Astrocyte (in vitro differentiated cells and primary cell): Measurements from ENCODE around the gene RGS10. TPM values are rescaled to one million over a fixed set of nuclear protein-coding genes. Genes with fewer than 3 reads are reported as not detected.
"Not testable (repeated sequence)": the region's sequence is repeated elsewhere in the genome, so short reads cannot be mapped to it uniquely, and the experiment has no call there.

ENCODE experiments used
- DNase-seq: peaks from one replicate; pipeline ENCODE4 v3.0.0-alpha.2; 2010; ENCODE audit warnings: low read depth
- FAIRE-seq: peaks from 2 replicates; lab custom pipeline; 2011; peaks lifted over from hg19 to GRCh38; lab: Jason Lieb, UNC
- H2AFZ ChIP-seq: 2 replicates; pipeline ENCODE4 v1.6.0; 2012; ENCODE audit warnings: low read depth, low read length, inconsistent platforms
- H3K27ac ChIP-seq: 2 replicates; pipeline ENCODE4 v1.5.1; 2011; ENCODE audit warnings: low read depth, low read length, inconsistent platforms
- H3K27me3 ChIP-seq: 2 replicates; pipeline ENCODE4 v1.6.0; 2011; ENCODE audit warnings: low read length, inconsistent platforms; ENCODE audit not compliant: insufficient read depth
- H3K36me3 ChIP-seq: 2 replicates; pipeline ENCODE4 v1.5.1; 2011; ENCODE audit warnings: low read length, inconsistent platforms; ENCODE audit not compliant: insufficient read depth
- H3K4me1 ChIP-seq: 2 replicates; pipeline ENCODE4 v1.5.1; 2011; ENCODE audit warnings: low read length, inconsistent platforms; ENCODE audit not compliant: insufficient read depth
- H3K4me2 ChIP-seq: 2 replicates; pipeline ENCODE4 v1.6.0; 2012; ENCODE audit warnings: low read length, inconsistent platforms
- H3K4me3 ChIP-seq: 2 replicates; pipeline ENCODE4 v1.5.1; 2011; ENCODE audit warnings: low read depth, mild to moderate bottlenecking, low read length, inconsistent platforms; ENCODE audit not compliant: insufficient read depth
- H3K79me2 ChIP-seq: 2 replicates; pipeline ENCODE4 v1.6.0; 2012; ENCODE audit warnings: mild to moderate bottlenecking, low read length, inconsistent platforms; ENCODE audit not compliant: insufficient read depth
- H3K9ac ChIP-seq: 2 replicates; pipeline ENCODE4 v1.6.0; 2012; ENCODE audit warnings: mild to moderate bottlenecking, low read length, inconsistent platforms
- H3K9me3 ChIP-seq: 2 replicates; pipeline ENCODE4 v1.5.1; 2012; ENCODE audit warnings: low read depth, mild to moderate bottlenecking, low read length, inconsistent platforms; ENCODE audit not compliant: insufficient read depth
- H4K20me1 ChIP-seq: 2 replicates; pipeline ENCODE4 v1.6.0; 2012; ENCODE audit warnings: low read length, inconsistent platforms; ENCODE audit not compliant: insufficient read depth
- H3K27ac Mint-ChIP-seq: one replicate; pipeline ENCODE4 v1.8.0; 2021; ENCODE audit warnings: mild to moderate bottlenecking, mixed read lengths; ENCODE audit not compliant: unreplicated experiment
- H3K27me3 Mint-ChIP-seq: one replicate; pipeline ENCODE4 v1.8.0; 2021; ENCODE audit warnings: low read depth, mixed read lengths; ENCODE audit not compliant: unreplicated experiment
- H3K36me3 Mint-ChIP-seq: one replicate; pipeline ENCODE4 v1.8.0; 2021; ENCODE audit warnings: low read depth, mixed read lengths; ENCODE audit not compliant: unreplicated experiment
- H3K4me1 Mint-ChIP-seq: one replicate; pipeline ENCODE4 v1.8.0; 2021; ENCODE audit warnings: low read depth, mixed read lengths; ENCODE audit not compliant: unreplicated experiment
- H3K4me3 Mint-ChIP-seq: one replicate; pipeline ENCODE4 v1.8.0; 2021; ENCODE audit warnings: mild to moderate bottlenecking, moderate library complexity, mixed read lengths; ENCODE audit not compliant: unreplicated experiment
- H3K9me3 Mint-ChIP-seq: one replicate; pipeline ENCODE4 v1.8.0; 2021; ENCODE audit warnings: mild to moderate bottlenecking, mixed read lengths; ENCODE audit not compliant: unreplicated experiment
- EZH2 ChIP-seq: IDR thresholded peaks from 2 replicates; pipeline ENCODE4 v1.6.1; 2012; ENCODE audit warnings: mild to moderate bottlenecking, low read length, inconsistent platforms; ENCODE audit not compliant: insufficient read depth
- total RNA-seq: library from RNA; stranded (reverse); gene quantifications from 2 replicates; pipeline ENCODE4 v1.2.1, GENCODE V29; 2021
- TF ChIP-seq, protein P1 (sequence below): IDR thresholded peaks from 2 replicates; pipeline ENCODE4 v1.5.1; 2011; ENCODE audit warnings: low read depth, mild to moderate bottlenecking, inconsistent platforms, low read length, moderate library complexity; ENCODE audit not compliant: insufficient read depth

The RGS10 gene
- total RNA-seq, 1 donor from 2014 or later = 40.1 TPM

DNA sequence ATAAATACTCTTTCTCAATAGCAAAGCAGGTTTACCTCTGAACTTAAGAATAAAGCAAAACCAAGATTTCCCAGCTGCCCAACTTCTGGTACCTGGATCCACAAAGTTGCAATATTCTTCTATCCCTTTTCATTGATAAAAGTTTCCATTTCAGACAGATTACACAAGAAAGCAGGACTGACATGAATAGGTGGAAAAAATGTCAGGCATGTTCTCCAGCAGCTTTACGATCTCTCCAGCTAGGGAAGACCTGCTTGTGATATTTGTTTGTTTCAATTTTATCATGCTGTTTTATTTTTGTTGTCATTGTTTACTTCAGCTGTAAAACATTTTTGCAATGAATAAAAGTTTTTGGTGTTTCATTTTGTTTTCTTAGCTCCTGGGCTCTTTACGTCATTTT lies 9.0 kb downstream of the RGS10 start:
- H3K36me3 Mint-ChIP-seq = peaks cover 6% of the 10 kb centered on the region
- FAIRE-seq (no peak), DNase-seq (no peak)
- H3K4me3 Mint-ChIP-seq = no peak overlapping the region
- Histone ChIP-seq H3K4me2 (no peak overlapping the region), H3K9me3 (no peaks in the 10 kb centered on the region), H2AFZ (no peak overlapping the region), H3K27ac (no peak overlapping the region), H4K20me1 (peaks cover 60% of the 10 kb centered on the region), H3K4me3 (no peak overlapping the region), H3K79me2 (peaks cover 74% of the 10 kb centered on the region), H3K27me3 (no peaks in the 10 kb centered on the region), H3K9ac (no peak overlapping the region), H3K4me1 (peaks cover 10% of the 10 kb centered on the region), H3K36me3 (no peaks in the 10 kb centered on the region)
- no peak for TF ChIP-seq EZH2
- TF ChIP-seq, protein P1, sequence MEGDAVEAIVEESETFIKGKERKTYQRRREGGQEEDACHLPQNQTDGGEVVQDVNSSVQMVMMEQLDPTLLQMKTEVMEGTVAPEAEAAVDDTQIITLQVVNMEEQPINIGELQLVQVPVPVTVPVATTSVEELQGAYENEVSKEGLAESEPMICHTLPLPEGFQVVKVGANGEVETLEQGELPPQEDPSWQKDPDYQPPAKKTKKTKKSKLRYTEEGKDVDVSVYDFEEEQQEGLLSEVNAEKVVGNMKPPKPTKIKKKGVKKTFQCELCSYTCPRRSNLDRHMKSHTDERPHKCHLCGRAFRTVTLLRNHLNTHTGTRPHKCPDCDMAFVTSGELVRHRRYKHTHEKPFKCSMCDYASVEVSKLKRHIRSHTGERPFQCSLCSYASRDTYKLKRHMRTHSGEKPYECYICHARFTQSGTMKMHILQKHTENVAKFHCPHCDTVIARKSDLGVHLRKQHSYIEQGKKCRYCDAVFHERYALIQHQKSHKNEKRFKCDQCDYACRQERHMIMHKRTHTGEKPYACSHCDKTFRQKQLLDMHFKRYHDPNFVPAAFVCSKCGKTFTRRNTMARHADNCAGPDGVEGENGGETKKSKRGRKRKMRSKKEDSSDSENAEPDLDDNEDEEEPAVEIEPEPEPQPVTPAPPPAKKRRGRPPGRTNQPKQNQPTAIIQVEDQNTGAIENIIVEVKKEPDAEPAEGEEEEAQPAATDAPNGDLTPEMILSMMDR = no peak
- no peak overlapping the region for H3K27ac Mint-ChIP-seq
- no peaks in the 10 kb centered on the region for H3K27me3 Mint-ChIP-seq
- no peaks in the 10 kb centered on the region for H3K9me3 Mint-ChIP-seq
- peaks cover 15% of the 10 kb centered on the region for H3K4me1 Mint-ChIP-seq

DNA sequence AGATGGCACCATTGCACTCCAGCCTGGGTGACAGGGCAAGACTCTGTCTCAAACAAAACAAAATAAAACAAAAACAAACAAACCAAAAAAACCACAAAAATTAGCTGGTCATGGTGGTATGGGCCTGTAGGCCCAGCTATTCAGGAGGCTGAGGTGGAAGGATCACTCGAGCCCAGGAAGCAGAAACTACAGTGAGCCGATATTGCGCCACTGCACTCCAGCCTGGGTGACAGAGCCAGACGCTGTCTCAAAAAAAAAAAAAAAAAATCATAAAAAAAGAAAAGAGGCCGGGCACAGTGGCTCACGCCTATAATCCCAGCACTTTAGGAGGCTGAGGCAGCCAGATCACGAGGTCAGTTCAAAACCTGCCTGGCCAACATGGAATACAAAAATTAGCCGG lies 9.7 kb downstream of the RGS10 start:
- H3K79me2 ChIP-seq = peaks cover 69% of the 10 kb centered on the region

DNA sequence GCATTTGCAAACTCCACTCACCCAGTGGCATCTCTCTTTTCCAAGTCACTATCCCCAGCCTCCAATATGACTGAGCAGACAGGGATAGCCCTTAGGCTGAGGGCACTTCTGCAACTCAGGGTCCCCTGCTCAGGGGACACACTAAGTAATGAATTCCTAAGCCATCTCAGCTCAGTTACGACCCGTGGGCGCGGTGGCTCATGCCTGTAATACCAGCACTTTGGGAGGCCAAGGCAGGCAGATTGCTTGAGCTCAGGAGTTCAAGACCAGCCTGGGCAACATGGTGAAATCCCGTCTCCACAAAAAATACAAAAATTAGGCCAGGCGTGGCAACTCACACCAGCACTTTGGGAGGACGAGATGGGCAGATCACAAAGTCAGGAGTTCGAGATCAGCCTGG lies 10.3 kb downstream of the RGS10 start:
- FAIRE-seq, H3K4me2 ChIP-seq, H3K36me3 Mint-ChIP-seq, H3K27me3 Mint-ChIP-seq, H2AFZ ChIP-seq, H3K4me3 Mint-ChIP-seq, H3K36me3 ChIP-seq, DNase-seq, H3K9ac ChIP-seq, H3K27ac Mint-ChIP-seq, H3K4me3 ChIP-seq, H3K27me3 ChIP-seq, H3K27ac ChIP-seq, H3K9me3 Mint-ChIP-seq, H3K4me1 ChIP-seq, H3K9me3 ChIP-seq: not testable (repeated sequence)
- peaks cover 55% of the 10 kb centered on the region for H4K20me1 ChIP-seq
- H3K79me2 ChIP-seq = peaks cover 69% of the 10 kb centered on the region
- peaks cover 14% of the 10 kb centered on the region for H3K4me1 Mint-ChIP-seq

More for the DNA sequence above, 9.7 kb downstream of the RGS10 start:
- peaks cover 14% of the 10 kb centered on the region for H3K4me1 Mint-ChIP-seq
- not testable (repeated sequence) for H3K36me3 Mint-ChIP-seq, H3K9me3 Mint-ChIP-seq, H3K4me3 Mint-ChIP-seq, H3K4me3 ChIP-seq, H3K27me3 Mint-ChIP-seq, H3K4me2 ChIP-seq, H3K36me3 ChIP-seq, H3K27me3 ChIP-seq, H3K27ac Mint-ChIP-seq, FAIRE-seq, H3K9me3 ChIP-seq, H2AFZ ChIP-seq, H3K9ac ChIP-seq, DNase-seq, H3K27ac ChIP-seq, H3K4me1 ChIP-seq
- H4K20me1 ChIP-seq = peaks cover 55% of the 10 kb centered on the region

DNA sequence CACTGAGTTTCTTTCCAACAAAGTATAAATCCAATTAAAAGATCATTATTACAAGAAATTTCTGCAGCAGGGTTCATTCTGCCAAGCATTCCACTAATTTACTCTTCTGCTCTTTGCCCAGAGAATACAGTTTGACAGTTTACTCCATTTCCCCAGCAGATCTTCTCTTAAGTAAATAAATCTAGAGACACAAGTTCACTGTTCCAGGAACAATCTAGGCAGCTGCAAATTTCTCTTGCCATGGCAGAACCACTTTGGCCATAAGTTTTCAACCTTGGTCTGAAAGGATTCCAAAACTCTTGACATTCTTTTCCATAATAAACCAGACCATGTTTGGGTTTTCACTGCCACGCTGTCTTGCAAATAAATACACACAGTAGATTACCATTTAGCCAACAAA lies 11.5 kb downstream of the RGS10 start:
- Histone ChIP-seq H3K36me3 (no peaks in the 10 kb centered on the region), H3K27ac (no peak overlapping the region), H4K20me1 (peaks cover 57% of the 10 kb centered on the region), H2AFZ (no peak overlapping the region), H3K9ac (no peak overlapping the region), H3K27me3 (no peaks in the 10 kb centered on the region), H3K4me2 (no peak overlapping the region), H3K79me2 (peaks cover 68% of the 10 kb centered on the region), H3K4me3 (no peak overlapping the region), H3K4me1 (peaks cover 7% of the 10 kb centered on the region), H3K9me3 (no peaks in the 10 kb centered on the region)
- Mint-ChIP-seq H3K4me1 (peaks cover 14% of the 10 kb centered on the region), H3K27ac (no peak overlapping the region), H3K36me3 (peaks cover 12% of the 10 kb centered on the region), H3K9me3 (no peaks in the 10 kb centered on the region), H3K27me3 (peaks cover 2% of the 10 kb centered on the region), H3K4me3 (no peak overlapping the region)
- TF ChIP-seq, protein P1 = no peak
- TF ChIP-seq EZH2 = no peak
- DNase-seq (peak; percentile 58), FAIRE-seq (no peak)

DNA sequence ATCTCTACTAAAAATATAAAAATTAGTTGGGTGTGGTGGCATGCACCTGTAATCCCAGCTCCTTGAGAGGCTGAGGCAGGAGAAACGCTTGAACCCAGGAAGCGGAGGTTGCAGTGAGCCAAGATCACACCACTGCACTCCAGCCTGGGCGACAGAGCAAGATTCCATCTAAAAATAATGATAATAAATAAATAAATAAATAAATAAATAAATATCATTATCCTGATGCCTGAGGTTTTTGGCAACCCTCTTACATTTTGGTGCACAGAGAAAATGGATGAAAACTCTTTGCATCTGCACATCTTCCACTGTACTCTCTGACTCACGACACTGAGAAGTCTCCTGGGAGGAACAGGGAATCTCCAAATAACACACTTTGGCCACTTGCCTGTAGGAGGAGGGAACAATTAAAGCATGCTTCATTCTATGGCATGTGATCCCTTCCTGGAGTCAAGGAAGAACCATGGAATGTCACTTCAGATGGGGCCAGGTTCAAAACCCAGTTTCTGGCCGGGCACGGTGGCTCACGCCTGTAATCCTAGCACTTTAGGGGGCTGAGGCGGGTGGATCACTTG lies 13.8 kb downstream of the RGS10 start:
- H3K9me3 ChIP-seq, H3K9me3 Mint-ChIP-seq: not testable (repeated sequence)

More for the DNA sequence above, 13.8 kb downstream of the RGS10 start:
- H3K27me3 Mint-ChIP-seq, H3K4me2 ChIP-seq, H3K4me3 Mint-ChIP-seq, H3K4me1 ChIP-seq, H3K27ac ChIP-seq, H3K27ac Mint-ChIP-seq, H3K27me3 ChIP-seq, H3K9ac ChIP-seq, H2AFZ ChIP-seq, H3K4me3 ChIP-seq, H3K36me3 ChIP-seq: not testable (repeated sequence)
- DNase-seq (peak; percentile 64), FAIRE-seq (peak; percentile 50)
- peaks cover 46% of the 10 kb centered on the region for H4K20me1 ChIP-seq
- H3K36me3 Mint-ChIP-seq = peaks cover 21% of the 10 kb centered on the region
- peaks cover 62% of the 10 kb centered on the region for H3K79me2 ChIP-seq
- H3K4me1 Mint-ChIP-seq = peaks cover 12% of the 10 kb centered on the region
